NOMO-1 treated with DMSO at 0.1 percent for 48 hours (cell line): Measurements from ENCODE around the gene CARD11.
"Not testable (repeated sequence)": the region's sequence is repeated elsewhere in the genome, so short reads cannot be mapped to it uniquely, and the experiment has no call there.

ENCODE experiments used
- DNase-seq: peaks from one replicate; lab custom pipeline; 2025; ENCODE audit not compliant: unreplicated experiment; lab: John Stamatoyannopoulos, UW

The CARD11 gene

GRCh38 chr7:3021825-3022224 is 21.8 kb downstream of the CARD11 start:
- no peak for DNase-seq

GRCh38 chr7:3021224-3021623 is 22.4 kb downstream of the CARD11 start:
- not testable (repeated sequence) for DNase-seq

DNA sequence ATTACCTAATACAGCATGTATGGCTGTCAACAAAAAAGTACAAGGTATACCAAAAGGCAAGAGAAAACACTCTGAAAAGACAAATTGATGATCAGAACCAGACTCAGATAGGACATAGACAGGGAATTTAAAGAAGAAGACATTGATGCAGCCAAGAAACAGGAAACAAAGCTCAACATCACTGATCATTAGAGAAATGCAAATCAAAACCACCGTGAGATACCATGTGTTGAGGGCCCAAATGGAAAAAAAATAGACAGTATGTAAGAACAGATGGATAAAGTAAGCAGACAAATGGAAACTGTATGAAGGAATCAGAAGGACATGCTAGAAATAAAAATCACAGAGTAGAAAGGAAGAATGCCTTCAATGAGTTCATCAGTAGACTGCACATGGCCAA is 23.3 kb downstream of the CARD11 start:
- no peak for DNase-seq

DNA sequence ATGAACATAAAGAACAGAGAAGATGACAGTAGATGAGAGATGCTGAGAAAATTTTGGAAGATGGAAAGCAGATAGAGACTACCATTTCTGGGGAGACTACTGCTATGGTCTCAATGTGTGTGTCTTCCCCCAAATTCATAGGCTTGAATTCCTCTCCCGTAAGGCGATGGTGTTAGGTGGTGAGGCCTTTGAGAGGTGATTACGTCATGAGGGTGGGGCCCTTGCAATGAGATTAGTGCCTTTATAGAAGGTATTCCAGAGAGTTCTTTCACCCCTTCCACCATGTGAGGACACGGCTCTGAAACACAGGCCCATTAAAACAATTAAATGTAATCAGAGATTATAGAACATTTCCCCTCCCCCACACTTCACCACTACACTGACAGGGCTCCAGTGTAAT is 23.9 kb downstream of the CARD11 start:
- DNase-seq, result no peak

GRCh38 chr7:3013975-3014792 is 29.5 kb downstream of the CARD11 start:
- no peak for DNase-seq

DNA sequence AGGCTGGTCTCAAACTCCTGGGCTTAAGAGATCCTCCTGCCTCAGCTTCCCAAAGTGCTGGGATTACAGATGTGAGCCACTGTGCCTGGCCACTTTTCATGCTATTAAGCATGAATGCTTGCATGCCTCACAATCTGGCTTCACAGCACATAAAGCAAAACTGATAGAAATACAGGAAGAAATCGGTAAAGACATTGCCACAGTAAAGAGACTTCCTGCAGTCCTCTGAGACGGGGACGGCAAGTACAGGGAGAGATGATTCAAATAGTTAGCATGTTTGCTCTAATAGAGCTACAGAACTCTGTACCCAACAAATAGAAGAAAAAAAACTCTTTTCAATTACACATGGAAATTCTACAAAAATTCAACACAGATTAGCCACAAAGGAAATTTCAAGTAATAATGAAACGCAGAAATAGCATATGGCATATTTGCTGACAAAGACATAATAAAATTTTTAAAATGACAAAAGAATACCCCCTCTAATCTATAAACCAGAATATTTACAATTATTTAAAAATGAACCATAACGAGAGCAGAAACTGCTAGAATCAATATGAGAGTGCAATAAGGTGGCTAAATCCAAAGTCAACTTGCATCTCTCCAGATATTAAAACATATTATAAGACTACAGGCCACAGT is 32.3 kb downstream of the CARD11 start:
- no peak for DNase-seq

DNA sequence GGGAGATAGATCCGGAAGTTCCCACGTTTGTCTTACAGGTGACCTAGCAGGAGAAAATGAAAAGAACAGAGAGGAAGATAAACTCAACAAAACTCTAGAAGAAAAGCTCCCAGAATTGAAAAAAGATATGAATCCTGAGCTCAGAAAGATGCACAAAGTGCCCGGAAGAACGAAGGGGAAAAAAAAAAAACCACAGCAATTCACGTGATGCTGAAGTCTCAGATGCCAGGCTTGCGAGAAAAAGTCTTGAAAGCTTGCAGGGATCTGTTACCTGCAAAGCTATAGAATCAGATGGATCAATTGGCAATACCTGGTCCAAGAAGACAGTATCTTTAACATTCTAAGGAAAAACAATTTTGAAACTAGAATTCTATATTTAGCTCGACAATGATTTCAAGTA is 33.5 kb downstream of the CARD11 start:
- DNase-seq, result no peak

DNA sequence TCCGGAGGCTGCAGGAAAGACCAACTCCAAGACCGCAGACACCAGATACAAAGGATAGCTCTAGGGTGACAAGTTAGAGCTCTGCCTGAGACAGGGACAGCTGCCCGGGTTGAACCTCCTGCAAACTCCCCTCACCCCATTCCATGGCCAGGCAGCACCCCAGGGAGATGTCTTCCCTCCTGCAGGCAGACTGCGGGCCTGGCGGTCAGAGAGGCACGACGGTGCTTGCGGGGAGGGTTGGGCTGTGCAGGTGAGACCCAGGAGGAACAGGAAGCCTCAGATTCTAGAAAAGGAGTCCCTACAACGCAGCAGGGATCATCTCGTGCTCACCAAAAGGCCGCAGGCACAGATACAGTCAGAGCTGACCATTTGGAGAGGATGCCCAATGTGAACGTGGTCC is 34.6 kb downstream of the CARD11 start:
- no peak for DNase-seq

GRCh38 chr7:3008386-3008785 is 35.3 kb downstream of the CARD11 start:
- DNase-seq, result no peak

- DNase-seq, result no peak
These were observed 36.0 kb downstream of the CARD11 start for GRCh38 chr7:3007696-3008095.

- no peak for DNase-seq
These were observed 38.4 kb downstream of the CARD11 start for GRCh38 chr7:3005257-3005656.

- no peak for DNase-seq
These were observed 39.7 kb downstream of the CARD11 start for GRCh38 chr7:3003936-3004335.

DNA sequence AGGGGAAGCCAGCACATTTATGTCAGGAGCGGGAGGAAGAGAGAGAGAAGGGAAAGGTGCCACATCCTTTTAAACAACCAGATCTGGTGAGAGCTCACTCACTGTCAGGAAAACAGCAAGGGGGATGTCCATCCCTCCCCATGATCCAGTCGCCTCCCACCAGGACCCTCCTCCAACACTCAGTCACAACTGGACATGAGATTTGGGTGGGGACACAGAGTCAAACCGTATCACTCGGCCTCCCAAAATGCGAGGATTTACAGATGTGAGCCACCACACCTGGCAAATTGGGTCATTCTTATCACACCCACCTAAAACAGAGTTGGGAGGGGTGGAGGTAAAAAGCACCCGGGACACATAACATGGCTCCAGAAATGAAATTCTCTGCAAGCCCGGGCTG is 41.0 kb downstream of the CARD11 start:
- no peak for DNase-seq

DNA sequence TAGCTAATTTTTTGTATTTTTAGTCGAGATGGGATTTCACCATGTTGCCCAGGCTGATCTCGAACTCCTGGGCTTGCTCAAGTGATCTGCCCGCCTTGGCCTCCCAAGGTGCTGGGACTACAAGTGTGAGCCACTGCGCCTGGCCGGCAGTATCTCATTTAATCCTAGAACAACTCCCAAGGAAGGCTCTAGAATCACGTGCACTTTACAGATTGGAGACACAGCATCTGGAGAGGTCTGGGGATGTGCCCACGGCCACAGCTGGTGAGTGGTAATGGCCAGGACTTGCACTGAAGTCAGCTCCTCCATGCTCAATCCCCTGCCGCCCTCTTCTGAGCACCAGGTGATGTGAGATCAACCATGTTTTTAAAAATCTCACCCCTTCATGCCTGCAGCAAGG is 43.1 kb downstream of the CARD11 start:
- no peak for DNase-seq

DNA sequence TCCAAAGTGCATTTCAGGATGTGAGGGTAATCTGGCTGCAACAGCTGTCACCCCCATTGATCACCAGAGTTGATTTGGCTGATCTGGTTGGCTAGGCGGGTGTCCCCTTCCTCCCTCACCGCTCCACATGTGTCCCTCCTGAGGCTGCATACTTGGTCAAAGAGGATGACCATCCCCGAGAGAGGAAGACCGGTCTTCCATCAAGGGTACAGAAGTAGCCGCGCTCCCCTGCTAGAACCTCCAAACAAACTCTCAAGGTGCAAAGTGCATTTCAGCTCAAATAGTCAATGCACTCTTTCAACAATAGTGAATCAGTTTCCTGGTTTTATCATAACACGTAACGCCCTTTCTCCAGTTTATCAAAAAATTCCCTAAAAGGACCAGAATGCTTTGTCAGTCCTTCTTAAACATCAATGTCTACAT is 44.6 kb downstream of the CARD11 start:
- DNase-seq, result no peak

DNA sequence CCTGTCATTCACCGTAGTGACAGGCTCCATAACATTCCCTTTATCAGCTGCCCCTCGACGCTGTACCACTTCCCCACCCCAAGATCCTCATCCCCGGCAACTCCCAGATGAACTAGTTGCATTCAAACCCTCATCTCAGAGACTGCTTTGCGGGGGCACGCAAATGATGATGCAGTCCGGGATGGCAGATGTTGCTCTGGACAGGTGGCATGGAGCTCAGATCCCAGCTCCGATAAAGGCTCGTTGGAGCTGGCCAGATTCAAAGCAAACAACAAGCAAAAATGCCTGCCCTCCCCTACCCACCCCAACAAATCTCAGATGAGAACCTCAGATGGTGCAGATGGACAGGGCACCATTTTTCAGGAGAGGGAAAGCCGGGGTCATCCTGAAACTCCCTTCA is 46.7 kb downstream of the CARD11 start:
- no peak for DNase-seq

DNA sequence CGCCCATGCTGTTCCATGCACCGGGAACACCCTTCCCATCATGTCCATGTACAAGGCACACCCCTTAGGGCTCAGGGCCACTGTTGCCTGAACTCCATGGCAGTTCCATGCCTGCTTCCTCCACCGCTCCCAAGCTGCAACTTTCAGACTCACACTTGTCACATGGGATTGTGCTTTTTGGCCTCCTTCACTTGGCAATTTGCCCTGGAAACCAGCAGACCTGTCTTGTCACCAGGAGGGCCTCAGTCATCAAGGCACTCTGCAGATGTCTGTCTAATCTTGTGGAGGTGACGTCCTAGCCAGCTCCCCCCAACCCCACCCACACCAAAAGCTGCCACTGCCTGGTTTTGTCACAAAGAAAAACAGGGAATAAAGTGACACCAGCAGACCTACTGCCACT is 47.5 kb downstream of the CARD11 start:
- DNase-seq, result no peak

- DNase-seq, result no peak
These were observed 49.8 kb downstream of the CARD11 start for GRCh38 chr7:2993868-2994267.

DNA sequence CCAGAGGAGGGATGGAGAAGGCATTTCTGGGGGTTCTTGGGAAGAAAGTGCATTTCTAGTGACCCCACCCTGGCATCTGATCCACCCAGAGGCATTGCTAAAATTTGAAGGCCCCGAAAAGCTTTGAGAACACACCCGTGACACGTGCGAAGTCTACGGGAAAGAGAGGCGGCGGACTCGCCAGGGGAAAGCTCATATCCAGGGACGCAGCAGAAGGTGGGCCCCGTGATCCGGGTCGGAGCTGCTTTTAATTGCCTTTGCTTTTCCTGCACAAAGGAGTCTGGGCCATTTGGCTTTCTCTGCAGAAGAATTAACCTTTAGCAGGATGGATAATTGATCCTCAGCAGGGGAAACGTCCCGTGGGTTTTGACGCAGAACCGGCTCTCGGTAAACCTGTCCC is 50.3 kb downstream of the CARD11 start:
- DNase-seq, result no peak

DNA sequence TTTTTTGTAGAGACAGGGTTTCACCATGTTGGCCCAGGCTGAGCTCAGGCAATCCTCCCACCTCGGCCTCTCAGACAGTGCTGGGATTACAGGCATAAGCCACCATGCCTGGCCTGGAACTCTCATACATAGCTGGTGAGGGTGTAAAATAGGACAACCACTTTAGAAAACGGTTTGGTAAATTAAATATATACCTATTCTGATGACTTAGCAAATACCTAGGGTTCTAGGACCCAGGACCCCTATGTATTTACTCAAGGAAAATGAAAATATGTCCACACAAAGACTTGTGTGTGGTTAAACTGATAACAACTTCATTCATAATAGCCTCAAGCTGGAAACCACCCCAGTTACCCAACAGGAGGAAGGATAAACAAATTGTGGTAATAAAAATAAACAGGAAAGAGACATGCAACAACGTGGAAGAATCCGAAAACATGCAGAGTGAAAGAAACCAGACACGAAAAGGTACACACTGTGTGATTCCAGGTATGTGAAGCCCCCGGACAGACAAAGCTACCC is 52.7 kb downstream of the CARD11 start:
- DNase-seq, result no peak

DNA sequence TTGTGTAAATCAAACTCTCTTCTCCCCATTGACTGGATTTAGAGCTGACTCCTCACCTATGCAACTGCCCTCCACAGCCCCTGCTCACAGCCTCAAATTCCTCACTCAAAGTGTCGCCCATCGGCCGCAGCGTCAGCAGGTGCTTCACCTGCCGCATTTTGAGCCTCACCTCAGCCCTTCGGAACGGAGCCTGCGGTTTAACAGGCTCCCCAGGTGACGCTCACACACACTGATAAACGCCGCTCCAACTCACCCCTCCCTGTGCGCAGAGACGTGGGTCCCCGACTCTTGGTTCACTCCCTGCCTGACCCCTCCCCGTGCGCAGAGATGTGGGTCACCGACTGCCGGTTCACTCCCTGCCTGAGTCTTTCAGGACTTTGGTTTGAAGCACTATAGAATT is 57.1 kb downstream of the CARD11 start:
- DNase-seq, result no peak

- no peak for DNase-seq
These were observed 57.8 kb downstream of the CARD11 start for GRCh38 chr7:2985866-2986265.

DNA sequence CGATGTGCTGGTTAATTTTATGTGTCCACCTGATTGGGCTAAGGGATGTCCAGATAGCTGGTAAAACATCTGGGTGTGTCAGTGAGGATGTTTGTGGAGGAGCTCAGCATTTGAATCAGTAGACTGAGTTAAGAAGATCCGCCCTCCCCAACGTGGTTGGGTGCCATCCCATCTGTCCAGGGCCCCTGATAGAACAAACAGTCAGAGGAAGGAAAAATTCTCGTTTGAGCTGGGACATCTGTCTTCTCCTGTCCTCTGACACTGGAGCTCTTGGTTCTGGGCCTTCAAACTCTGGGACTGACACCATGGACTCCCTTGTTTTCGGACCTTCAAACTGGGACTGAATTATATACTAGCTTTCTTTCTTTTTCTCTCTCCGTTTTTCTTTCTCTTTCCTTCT is 59.6 kb downstream of the CARD11 start:
- DNase-seq, result no peak
